ENCODE measurements around the gene MLF2.
"Not testable (repeated sequence)": the region's sequence is repeated elsewhere in the genome, so short reads cannot be mapped to it uniquely, and the experiment has no call there.

Gene MLF2

DNA sequence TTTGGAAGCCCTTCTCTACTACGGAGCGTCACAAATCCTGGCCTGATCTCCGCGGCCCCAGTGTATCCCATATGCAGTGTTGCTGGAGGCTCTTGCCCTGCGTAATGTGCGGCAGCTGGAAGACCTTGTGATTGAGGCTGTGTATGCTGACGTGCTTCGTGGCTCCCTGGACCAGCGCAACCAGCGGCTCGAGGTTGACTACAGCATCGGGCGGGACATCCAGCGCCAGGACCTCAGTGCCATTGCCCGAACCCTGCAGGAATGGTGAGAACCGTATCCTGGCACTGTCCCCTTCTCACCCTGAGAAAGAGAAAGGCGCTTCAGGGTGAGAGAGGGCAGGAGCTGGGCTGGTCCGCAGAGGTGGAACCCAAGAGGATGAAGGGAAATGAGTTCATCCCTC lies 23.8 kb downstream of the MLF2 start:
- no peak for DNase-seq

DNA sequence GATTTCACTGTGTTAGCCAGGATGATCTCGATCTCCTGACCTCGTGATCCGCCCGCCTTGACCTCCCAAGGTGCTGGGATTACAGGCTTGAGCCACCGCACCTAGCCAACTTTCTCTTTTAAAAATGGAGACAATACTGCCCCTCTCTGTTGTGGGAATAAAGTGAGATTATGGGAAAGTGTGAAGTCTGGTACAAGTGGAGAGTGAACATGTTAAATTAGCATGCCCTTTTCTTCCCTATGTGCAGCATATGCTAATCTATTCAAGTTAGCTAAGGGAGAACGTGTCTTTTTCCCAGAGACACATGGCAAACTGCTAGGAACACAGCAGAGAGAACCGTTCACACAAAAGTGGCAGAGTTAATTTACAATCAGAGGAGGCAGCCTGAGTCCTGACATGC lies 27.6 kb downstream of the MLF2 start:
- no peak for DNase-seq

DNA sequence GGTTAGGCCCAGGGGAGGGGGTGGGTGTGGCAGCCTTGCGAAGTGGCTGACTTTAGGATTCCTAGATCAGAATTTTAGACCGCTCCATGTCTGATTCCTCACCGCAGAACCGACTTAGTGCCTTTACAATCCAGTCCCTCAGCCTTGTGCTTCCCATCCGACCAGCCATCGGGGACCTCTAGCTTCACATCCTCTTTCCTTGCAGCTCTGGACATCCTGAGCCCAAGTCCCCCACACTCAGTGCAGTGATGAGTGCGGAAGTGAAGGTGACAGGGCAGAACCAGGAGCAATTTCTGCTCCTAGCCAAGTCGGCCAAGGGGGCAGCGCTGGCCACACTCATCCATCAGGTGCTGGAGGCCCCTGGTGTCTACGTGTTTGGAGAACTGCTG lies 28.5 kb downstream of the MLF2 start:
- DNase-seq = peak; percentile 10

DNA sequence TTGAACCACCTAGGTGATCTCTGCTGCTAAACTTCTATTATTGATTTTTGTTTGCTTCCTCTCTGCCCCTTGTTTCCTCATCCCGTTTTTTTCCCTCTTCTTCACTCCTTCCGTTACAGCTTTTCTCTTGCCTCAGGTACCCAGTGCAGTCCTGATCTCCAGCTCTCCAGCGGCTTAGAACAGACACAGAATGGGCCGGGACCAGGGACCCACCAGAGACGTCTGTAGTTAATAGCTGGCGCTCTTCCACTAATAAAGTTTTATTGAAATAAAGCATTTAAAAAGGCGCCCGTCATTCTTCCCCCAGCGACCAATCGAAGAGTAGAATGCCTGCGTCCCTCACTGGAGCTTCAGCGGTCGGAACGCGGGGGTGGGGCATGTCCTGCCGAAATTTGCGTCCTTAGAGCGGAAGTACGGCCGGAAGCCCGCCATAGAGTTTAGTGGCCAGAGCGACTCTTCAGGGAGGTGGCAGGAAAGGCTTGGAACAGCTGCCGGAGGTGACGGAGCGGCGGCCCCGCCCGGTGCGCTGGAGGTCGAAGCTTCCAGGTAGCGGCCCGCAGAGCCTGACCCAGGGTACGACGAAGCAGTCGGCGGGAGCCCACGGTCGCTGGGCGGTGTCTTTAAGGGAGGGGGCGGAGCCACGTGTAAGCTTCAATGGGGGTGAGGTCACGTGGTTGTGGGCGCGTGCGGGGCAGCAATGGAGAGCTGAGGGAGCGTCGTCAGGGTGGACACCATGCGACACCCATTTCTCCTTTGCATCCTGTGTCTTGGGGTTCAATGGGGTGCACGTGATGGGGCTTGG lies 29.1 kb downstream of the MLF2 start, which contains the start of gene COPS7A:
Gene COPS7A, plus strand, starts transcription at position 440 of the 802 bp plus-strand sequence. CDS start 611 bp downstream, outside the sequence.
- peak; percentile 97 for DNase-seq

DNA sequence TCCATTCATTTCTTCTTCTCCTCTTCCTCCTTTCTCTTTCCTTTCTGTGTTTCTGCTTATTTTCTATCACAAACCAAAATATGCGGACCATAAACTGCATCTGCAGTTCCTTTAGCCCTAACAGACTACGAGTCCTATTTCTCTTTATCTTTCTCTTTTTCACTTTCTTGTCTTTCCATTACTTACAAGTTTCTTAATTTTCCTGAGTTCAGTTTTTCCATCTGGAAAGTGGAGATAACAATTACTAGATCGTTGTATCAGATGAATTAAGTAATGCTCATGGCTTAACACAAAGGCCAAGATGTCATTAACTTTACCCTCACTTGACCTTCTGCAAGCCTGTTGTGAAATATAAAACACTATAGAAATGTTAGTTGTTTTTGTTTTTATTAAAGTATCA lies 30.1 kb downstream of the MLF2 start:
- peak; percentile 3 for DNase-seq

DNA sequence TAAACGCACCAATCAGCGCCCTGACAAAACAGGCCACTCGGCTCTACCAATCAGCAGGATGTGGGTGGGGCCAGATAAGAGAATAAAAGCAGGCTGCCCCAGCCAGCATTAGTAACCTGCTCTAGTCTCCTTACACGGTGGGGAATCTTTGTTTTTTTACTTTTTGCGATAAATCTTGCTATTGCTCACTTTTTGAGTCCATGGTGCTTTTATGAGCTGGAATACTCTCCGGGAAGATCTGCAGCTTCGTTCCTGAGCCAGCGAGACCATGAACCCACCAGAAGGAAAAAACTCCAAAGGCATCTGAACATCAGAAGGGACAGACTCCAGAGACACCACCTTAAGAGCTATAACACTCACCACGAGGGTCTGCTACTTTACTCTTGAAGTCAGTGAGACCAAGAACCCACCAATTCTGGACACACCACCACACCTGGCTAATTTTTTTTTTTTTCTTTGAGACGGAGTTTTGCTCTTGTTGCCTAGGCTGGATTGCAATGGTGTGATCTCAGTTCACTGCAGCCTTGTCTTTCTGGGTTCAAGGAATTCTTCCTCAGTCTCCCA lies 36.0 kb downstream of the MLF2 start:
- DNase-seq = no peak

DNA sequence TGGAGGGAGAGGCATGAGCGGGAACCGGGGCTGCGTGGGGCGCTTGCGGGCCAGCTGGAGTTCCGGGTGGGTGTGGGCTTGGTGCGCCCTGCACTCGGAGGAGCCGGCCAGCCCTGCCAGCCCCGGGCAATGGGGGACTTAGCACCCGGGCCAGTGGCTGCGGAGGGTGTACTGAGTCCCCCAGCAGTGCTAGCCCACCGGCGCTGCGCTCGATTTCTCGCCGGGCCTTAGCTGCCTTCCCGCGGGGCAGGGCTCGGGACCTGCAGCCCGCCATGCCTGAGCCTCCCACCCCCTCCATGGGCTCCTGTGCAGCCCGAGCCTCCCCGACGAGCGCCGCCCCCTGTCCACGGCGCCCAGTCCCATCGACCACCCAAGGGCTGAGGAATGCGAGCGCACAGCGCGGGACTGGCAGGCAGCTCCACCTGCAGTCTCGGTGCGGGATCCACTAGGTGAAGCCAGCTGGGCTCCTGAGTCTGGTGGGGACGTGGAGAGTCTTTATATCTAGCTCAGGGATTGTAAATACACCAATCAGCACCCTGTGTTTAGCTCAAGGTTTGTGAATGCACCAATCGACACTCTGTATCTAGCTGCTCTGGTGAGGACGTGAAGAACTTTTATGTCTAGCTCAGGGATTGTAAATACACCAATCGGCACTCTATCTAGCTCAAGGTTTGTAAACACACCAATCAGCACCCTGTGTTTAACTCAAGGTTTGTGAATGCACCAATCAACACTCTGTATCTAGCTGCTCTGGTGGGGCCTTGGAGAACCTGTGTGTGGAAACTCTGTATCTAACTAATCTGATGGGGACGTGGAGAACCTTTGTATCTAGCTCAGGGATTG lies 36.7 kb downstream of the MLF2 start:
- DNase-seq = not testable (repeated sequence)

DNA sequence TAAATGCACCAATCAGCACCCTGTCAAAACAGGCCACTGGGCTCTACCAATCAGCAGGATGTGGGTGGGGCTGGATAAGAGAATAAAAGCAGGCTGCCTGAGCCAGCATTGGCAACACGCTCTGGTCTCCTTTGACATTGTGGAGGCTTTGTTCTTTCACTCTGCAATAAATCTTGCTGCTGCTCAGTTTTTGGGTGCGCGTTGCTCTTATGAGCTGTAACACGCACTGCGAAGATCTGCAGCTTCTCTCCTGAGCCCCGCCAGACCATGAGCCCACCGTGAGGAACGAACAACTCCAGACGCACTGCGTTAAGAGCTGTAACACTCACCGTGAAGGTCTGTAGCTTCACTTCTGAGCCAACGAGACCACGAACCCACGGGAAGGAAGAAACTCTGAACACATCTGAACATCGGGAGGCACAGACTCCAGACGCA lies 44.0 kb downstream of the MLF2 start:
- no peak for DNase-seq

DNA sequence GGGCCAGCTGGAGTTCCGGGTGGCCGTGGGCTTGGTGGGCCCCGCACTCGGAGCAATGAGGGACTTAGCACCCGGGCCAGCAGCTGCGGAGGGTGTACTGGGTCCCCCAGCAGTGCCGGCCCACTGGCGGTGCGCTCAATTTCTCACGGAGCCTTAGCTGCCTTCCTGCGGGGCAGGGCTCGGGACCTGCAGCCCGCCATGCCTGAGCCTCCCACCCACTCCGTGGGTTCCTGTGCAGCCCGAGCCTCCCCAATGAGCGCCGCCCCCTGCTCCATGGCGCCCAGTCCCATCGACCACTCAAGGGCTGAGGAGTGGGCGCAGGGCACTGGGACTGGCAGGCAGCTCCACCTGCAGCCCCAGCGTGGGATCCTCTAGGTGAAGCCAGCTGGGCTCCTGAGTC lies 44.6 kb downstream of the MLF2 start:
- not testable (repeated sequence) for DNase-seq

DNA sequence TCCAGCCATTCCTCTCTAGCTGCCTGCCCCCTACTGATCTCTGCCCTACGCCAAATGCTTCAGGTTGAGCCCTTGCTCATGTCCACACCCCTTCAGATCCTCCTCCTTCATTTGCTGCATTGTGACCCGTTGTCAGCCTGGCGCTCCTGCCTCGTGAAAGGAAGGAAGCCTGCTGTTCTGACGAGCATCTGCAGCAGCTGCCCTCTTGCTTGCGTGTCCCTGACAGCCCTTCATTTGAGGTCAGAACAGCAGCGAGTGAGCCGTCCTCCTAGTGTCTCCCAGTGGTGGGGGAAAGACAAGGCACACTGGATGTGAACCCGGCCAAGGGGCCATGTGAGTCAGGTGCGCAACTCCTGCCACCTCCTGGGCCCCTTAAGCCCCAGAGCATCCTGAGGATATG lies 49.3 kb downstream of the MLF2 start:
- no peak for DNase-seq

DNA sequence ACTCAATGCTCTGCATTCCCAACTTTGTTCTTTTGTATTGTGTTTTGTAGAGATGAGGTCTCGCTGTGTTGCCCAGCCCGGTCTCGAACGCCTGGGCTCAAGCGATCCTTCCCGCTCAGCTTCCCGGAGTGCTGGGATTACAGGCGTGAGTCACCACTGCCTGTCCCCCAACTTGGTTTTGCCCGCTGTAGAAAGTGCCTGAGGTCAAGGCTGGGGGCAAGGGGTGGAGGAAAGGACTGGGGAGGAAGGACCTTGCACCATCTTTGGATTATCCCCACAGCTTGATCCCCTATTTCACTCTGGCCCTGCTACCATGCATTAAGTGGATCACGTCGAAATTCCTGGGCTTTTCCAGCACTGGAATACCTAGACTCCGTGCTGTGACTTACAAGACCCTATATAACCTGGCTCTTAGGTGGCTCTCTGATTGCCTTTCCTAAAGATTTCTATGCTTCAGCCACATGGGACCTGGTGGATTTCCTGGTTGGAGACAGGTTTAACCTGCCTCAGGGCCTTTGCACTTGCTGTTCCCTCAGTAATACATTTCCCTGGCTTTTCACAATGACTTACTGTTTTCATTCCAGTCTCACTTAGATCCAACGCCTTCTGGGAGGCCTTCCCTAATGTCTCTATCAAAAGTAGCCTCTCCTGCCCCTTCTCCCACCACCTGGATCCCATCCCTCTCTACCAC lies 51.7 kb downstream of the MLF2 start:
- DNase-seq = no peak

DNA sequence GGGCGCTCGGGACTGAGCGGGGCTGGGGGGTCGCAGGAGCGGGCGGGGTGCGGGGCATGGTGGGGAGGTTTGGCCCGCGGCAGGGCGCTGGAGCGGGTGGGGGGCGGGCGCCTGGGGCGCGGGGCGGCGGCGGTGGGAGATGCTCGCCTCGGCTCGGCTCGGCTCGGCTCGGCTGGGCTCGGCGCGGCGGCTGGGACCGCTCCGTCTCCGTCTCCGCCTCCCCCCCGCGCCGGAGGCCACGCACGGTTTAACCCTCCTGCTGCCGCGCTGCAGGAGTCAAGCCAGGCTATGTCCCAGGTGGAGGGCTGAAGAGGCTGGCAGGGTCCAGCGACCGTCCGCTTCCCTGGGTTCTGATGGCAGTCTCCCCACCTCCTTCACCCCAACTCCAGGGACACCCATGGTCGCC lies 52.3 kb downstream of the MLF2 start, which contains the start of gene PIANP:
Gene PIANP, minus strand, starts transcription at position 170 of the 406 bp plus-strand sequence. CDS start 2,754 bp downstream, outside the sequence.
- DNase-seq = no peak

DNA sequence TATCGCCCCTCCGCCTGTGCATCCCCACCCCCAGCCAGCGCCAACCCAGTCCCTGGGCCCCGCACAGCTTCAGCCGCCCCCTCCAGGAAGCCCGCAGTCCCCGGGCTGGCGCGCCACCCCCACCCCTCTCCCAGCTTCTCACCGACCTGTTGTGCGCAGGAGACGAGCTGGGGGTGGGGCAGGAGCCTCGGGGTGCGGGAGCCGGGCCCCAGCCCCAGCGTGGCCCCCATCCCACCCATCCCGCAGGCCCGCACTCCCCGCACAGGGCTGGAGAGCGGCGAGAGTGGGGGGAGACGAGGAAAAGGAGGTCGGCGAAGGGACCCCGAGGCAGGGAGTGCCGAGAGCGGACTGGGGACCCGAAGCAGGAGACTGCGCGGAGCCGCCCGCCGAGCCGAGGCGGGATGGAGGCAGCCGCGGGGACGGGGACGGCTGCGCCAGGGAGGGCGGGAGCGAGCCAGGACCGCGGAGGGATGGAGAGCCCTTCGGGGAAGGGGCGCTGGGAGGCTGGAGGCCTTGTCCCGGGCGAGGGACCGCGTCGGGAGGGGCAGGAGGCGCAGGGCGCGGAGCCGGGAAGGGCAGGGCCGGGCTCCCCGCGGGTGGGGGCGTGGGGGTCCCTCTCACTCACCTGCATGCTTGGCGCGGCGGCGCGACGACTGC lies 52.8 kb downstream of the MLF2 start:
- DNase-seq = no peak

DNA sequence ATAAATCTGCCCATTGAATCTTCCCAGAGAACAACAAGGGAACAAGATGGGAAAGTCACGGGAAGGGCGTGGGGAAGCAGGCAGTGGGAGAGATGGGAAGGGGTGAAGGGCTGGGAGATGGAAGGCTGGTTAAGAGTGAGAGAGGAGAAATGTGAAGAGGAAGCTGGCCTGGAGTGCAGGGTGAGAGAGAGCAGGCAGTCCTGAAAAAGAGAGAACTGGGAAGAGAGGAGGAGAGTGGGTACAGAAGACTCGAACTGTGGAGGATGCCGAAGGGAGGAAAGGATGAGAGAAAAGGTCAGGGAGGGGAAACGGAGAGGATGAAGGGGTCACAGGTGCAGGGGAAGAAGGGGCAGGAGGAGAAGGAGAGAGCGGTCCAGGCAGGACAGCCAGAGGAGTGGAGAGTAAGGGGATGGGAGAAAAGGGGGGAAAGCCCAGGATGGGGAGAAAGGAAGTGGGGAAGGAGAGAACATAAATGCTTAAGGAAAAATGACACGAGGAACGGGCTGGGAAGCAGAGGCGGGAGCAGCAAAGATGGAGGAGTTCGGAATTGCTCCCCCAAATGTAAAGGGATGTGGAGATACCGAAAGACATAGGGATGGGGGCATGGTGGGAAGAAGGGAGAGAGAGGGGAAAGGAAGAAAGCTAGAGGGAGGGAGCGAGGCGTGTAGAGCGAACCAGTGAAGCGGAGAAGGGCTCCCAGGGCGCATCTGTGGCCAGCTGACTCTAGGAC lies 53.5 kb downstream of the MLF2 start:
- no peak for DNase-seq

DNA sequence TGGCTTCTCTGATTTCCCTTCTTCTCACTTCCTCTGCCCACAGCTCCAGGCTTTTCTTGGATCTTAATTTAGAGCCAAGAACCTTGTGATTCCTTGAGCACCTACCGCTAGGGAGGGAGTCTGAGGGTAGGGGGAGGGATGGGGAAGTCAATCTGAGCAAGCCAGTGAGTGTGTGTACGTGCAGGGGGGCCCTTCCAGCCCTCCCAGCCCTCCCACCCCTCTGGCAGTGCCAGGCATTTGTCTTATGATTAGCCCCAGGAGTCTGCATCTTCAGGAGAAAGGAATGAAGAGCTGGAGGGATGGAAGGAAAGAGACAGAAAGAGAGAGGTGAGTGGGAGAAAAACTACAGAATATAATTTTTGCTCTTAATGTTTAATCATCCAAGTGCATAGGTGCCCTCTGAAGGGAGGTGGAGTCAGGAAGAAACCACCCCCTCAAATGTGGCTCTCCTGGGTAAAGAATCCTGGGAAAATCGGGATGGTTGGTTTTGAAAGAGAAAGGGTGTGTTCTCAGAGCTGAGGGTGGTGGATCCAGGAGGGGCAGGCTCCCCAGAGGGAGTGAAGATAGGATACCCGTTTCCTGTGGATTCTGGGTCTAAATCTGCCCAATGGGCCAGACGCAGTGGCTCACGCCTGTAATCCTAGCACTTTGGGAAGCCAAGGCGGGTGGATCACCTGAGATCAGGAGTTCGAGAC lies 54.4 kb downstream of the MLF2 start:
- no peak for DNase-seq
